ENCODE data around the gene SCN1A.

DNA sequence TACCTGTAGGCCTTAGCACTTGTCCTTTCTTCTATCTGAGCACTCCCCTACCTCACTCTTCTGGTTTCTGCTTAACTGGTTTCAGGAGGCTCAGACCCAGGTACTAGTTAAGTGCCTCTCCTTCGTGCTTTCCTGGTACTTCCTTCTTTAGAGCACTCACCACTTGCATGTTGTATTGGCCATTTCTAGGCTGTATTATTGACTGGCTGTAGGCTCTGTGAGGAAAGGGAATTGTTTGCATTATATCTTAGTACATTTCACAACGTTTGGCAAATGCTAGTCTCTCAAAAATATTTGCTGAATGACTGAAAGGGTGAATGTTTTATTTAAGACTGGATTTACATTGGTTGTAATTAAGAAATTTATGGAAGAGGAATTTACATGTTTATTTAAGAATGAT, 36.0 kb upstream of the SCN1A start:
- TF ChIP-seq, protein P1, sequence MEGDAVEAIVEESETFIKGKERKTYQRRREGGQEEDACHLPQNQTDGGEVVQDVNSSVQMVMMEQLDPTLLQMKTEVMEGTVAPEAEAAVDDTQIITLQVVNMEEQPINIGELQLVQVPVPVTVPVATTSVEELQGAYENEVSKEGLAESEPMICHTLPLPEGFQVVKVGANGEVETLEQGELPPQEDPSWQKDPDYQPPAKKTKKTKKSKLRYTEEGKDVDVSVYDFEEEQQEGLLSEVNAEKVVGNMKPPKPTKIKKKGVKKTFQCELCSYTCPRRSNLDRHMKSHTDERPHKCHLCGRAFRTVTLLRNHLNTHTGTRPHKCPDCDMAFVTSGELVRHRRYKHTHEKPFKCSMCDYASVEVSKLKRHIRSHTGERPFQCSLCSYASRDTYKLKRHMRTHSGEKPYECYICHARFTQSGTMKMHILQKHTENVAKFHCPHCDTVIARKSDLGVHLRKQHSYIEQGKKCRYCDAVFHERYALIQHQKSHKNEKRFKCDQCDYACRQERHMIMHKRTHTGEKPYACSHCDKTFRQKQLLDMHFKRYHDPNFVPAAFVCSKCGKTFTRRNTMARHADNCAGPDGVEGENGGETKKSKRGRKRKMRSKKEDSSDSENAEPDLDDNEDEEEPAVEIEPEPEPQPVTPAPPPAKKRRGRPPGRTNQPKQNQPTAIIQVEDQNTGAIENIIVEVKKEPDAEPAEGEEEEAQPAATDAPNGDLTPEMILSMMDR (IDR thresholded peaks at IDR 0.05; ENCODE audit: borderline replicate concordance, extremely low read depth, low read length, poor library complexity, severe bottlenecking) = no peak
- no peak for TF ChIP-seq EZH2 (IDR thresholded peaks at IDR 0.05; ENCODE audit: borderline replicate concordance, low read depth, low read length, severe bottlenecking)
